K562 (cell line): ENCODE results near the gene UBXN11. TPM values are rescaled to one million over a fixed set of nuclear protein-coding genes. Genes with fewer than 3 reads are reported as not detected.

Source experiments
- BHLHE40 ChIP-seq: IDR thresholded peaks from 2 replicates; pipeline ENCODE4 v1.6.1; 2011; ENCODE audit warnings: low read length, improper control_type of control experiment
- CHD2 ChIP-seq: IDR thresholded peaks from 2 replicates; pipeline ENCODE4 v1.6.1; 2011; ENCODE audit warnings: low read depth, low read length
- CSDE1 ChIP-seq, 2 experiments: fragments of 450-650 bp; IDR thresholded peaks; 2 replicates each; pipeline ENCODE4 v1.6.1; 2016; ENCODE audit warnings: mild to moderate bottlenecking in 1 of 2
- ETS2 ChIP-seq: IDR thresholded peaks from 2 replicates; pipeline ENCODE4 v1.6.1; 2016; ENCODE audit warnings: borderline replicate concordance, missing genetic modification characterization, mild to moderate bottlenecking, moderate library complexity, missing compliant biosample characterization; ENCODE audit not compliant: poor library complexity, severe bottlenecking
- ETV6 ChIP-seq, 3 experiments: fragments of 150-350 bp in 1 of 3; sonication (generic) in 1 of 3; formaldehyde crosslinking in 1 of 3; IDR thresholded peaks; 2 replicates each; pipeline versions ENCODE4 v1.6.1 to v1.8.0; 2014 to 2022; ENCODE audit warnings: borderline replicate concordance in 2 of 3, low read depth in 2 of 3, antibody characterized with exemption in 1 of 3, low read length in 1 of 3, mild to moderate bottlenecking in 1 of 3, missing genetic modification reagents in 1 of 3
- JUND ChIP-seq, 2 experiments: IDR thresholded peaks; 2 replicates in 1 of 2; 3 replicates in 1 of 2; pipeline ENCODE4 v1.6.1; 2011; ENCODE audit warnings: borderline replicate concordance in 2 of 2, low read depth in 2 of 2, low read length in 2 of 2, improper control_type of control experiment in 1 of 2, missing biosample characterization in 1 of 2, missing genetic modification characterization in 1 of 2, missing genetic modification reagents in 1 of 2
- KAT8 ChIP-seq: fragments of 450-650 bp; IDR thresholded peaks from 2 replicates; pipeline ENCODE4 v1.6.1; 2016; ENCODE audit warnings: low read depth, mild to moderate bottlenecking
- MAFF ChIP-seq: IDR thresholded peaks from 2 replicates; pipeline ENCODE4 v1.6.1; 2012; ENCODE audit warnings: low read length, improper control_type of control experiment
- MAZ ChIP-seq, 2 experiments: fragments of 450-650 bp in 1 of 2; sonication (generic) in 1 of 2; formaldehyde crosslinking; IDR thresholded peaks in 1 of 2; conservative IDR thresholded peaks in 1 of 2; 2 replicates each; pipeline versions ENCODE4 v1.4.0 to v1.5.0; 2020; ENCODE audit warnings: mild to moderate bottlenecking in 1 of 2, missing genetic modification reagents in 1 of 2
- NELFE ChIP-seq: IDR thresholded peaks from 2 replicates; pipeline ENCODE4 v1.6.1; 2011; ENCODE audit warnings: mild to moderate bottlenecking; ENCODE audit not compliant: insufficient read depth, insufficient read length
- RB1 ChIP-seq: fragments of 450-650 bp; IDR thresholded peaks from 2 replicates; pipeline ENCODE4 v1.6.1; 2017; ENCODE audit warnings: low read depth, mild to moderate bottlenecking
- RBM17 ChIP-seq: fragments of 200-400 bp; formaldehyde crosslinking; IDR thresholded peaks from 2 replicates; pipeline ENCODE4 v1.6.1; 2017; ENCODE audit warnings: low read depth, mild to moderate bottlenecking, low read length, borderline replicate concordance
- SIRT6 ChIP-seq: IDR thresholded peaks from one replicate; pipeline ENCODE4 v1.6.1; 2012; ENCODE audit warnings: low read depth, mild to moderate bottlenecking, control low read depth, inconsistent platforms, low read length, moderate library complexity
- SNIP1 ChIP-seq: fragments of 450-650 bp; IDR thresholded peaks from 2 replicates; pipeline ENCODE4 v1.7.1; 2017; ENCODE audit warnings: low read depth, mild to moderate bottlenecking
- TAF1 ChIP-seq: IDR thresholded peaks from 2 replicates; pipeline ENCODE4 v1.6.1; 2011; ENCODE audit warnings: mild to moderate bottlenecking, low read length, moderate library complexity; ENCODE audit not compliant: insufficient read depth, control insufficient read depth, severe bottlenecking; ENCODE audit errors: extremely low read depth
- ZBTB7A ChIP-seq: IDR thresholded peaks from 2 replicates; pipeline ENCODE4 v1.6.1; 2011; ENCODE audit warnings: low read depth, mild to moderate bottlenecking, low read length, moderate library complexity, borderline replicate concordance; ENCODE audit not compliant: control insufficient read depth
- ZNF696 ChIP-seq: fragments of 250-450 bp; sonication (Bioruptor Pico); conservative IDR thresholded peaks from 2 replicates; pipeline ENCODE4 v1.4.0; 2020; ENCODE audit warnings: mild to moderate bottlenecking, moderate library complexity
- polyA plus RNA-seq, 8 experiments: library from polyadenylated mRNA; depleted of rRNA in 4 of 8; stranded (reverse) in 5 of 8; unstranded in 3 of 8; fragments of >200 nt; fragmentation: Nextera tagmentation in 2 of 8; fragmentation: Illumina TruSeq in 1 of 8; extraction: Ambion mirVana in 2 of 8; extraction: Trizol in 1 of 8; gene quantifications; 2 replicates each; pipeline versions ENCODE4 v1.2.1 to v1.2.3, GENCODE V29; 2011 to 2014; ENCODE audit warnings: inconsistent platforms in 1 of 8, missing spikeins in 1 of 8
- total RNA-seq, 7 experiments: library from RNA; depleted of rRNA in 6 of 7; stranded (reverse); fragments of >200 nt in 6 of 7; fragmentation: Illumina TruSeq in 2 of 7; extraction: Trizol in 2 of 7; gene quantifications; 2 replicates each; pipeline versions ENCODE4 v1.2.1 to v1.2.3, GENCODE V29; 2011 to 2021; ENCODE audit warnings: low replicate concordance in 1 of 7
- TF ChIP-seq, protein P1 (sequence below): fragments of 450-650 bp; IDR thresholded peaks from 2 replicates; pipeline ENCODE4 v1.7.0; 2016; ENCODE audit warnings: borderline replicate concordance
- TF ChIP-seq, protein P2 (sequence below): fragments of 250-450 bp; sonication (Bioruptor Pico); IDR thresholded peaks from 2 replicates; pipeline ENCODE4 v1.4.0; 2020; ENCODE audit warnings: mild to moderate bottlenecking, moderate library complexity
- TF ChIP-seq, protein P3 (sequence below): fragments of 250-450 bp; sonication (Bioruptor Pico); IDR thresholded peaks from 2 replicates; pipeline ENCODE4 v1.5.0; 2021
- TF ChIP-seq, protein P4 (sequence below): fragments of 450-650 bp; formaldehyde crosslinking; IDR thresholded peaks from 2 replicates; pipeline ENCODE4 v1.4.0; 2022; ENCODE audit warnings: mild to moderate bottlenecking, moderate library complexity

UBXN11 gene
- total and polyA plus RNA-seq, 9 of the 15 experiments (the other 6 are each of a cell fraction or from before 2014, with no cell fraction given) = 0.48 to 34.3 (median 11.3) TPM

DNA sequence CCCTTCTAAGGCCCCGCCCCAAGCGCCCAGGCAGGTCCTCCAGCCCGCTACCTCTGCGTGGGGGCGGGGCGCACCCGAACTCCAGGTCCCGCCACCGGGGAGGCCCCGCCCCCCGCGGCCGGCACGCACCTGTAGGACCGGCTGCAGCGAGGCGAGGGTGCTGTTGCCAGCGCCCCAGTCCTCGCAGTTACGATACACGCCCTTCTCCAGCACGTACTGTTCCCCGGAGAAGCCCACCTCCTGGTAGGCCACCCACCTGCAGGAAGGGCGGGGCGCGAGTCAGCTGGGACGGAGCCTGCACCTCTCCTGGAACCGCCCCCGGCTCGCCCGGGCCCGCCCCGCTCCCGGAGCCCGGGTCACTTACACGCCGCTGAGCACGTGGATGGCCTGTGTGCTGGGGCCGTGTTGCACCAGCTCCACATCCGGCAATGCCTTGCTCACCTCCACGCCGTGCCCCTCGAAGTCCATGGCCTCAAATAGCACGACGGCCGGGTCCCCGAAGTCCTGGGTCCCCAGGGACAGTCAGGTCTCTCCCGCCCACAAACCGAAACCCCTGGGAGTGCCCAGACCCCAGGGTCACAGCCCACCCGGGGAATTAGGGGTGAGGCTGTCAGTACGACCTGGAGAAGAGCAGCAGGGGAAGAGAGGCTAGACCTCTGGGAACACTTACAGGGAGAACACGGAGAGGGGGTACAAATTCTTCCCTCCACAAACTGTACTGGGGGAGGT, 30.2 kb upstream of the UBXN11 start (continued):
- TF ChIP-seq, protein P1, sequence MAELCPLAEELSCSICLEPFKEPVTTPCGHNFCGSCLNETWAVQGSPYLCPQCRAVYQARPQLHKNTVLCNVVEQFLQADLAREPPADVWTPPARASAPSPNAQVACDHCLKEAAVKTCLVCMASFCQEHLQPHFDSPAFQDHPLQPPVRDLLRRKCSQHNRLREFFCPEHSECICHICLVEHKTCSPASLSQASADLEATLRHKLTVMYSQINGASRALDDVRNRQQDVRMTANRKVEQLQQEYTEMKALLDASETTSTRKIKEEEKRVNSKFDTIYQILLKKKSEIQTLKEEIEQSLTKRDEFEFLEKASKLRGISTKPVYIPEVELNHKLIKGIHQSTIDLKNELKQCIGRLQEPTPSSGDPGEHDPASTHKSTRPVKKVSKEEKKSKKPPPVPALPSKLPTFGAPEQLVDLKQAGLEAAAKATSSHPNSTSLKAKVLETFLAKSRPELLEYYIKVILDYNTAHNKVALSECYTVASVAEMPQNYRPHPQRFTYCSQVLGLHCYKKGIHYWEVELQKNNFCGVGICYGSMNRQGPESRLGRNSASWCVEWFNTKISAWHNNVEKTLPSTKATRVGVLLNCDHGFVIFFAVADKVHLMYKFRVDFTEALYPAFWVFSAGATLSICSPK = no peak
- 0 out of 4 replicates have a peak, but pooled peaks of 1 of the 2 experiments have one; percentile 6 for TF ChIP-seq ETV6 (IDR thresholded peaks at IDR 0.05; ENCODE audit: borderline replicate concordance in 1 of 2, low read depth in 2 of 2, low read length in 1 of 2)
- TF ChIP-seq ETV6 (CRISPR knock-in tag; IDR thresholded peaks at IDR 0.05; ENCODE audit: borderline replicate concordance) = peak; percentile 80; the same call in 1 of the 2 replicates
- TF ChIP-seq CHD2 = no peak; the same call in 1 of the 2 replicates
- no peak for TF ChIP-seq KAT8
- TF ChIP-seq BHLHE40 = peak; percentile 90
- peak; percentile 96 for TF ChIP-seq RB1
- TF ChIP-seq ZBTB7A = peak; percentile 45; the same call in 1 of the 2 replicates
- 0 out of 2 replicates have a peak, but pooled peaks have one; percentile 19 for TF ChIP-seq JUND (IDR thresholded peaks at IDR 0.05; ENCODE audit: borderline replicate concordance, low read depth, low read length)
- TF ChIP-seq JUND (tag; IDR thresholded peaks at IDR 0.05; ENCODE audit: borderline replicate concordance, low read depth, low read length) = peak; percentile 65; the same call in 1 of the 3 replicates
- TF ChIP-seq RBM17 = no peak
- TF ChIP-seq, protein P2, sequence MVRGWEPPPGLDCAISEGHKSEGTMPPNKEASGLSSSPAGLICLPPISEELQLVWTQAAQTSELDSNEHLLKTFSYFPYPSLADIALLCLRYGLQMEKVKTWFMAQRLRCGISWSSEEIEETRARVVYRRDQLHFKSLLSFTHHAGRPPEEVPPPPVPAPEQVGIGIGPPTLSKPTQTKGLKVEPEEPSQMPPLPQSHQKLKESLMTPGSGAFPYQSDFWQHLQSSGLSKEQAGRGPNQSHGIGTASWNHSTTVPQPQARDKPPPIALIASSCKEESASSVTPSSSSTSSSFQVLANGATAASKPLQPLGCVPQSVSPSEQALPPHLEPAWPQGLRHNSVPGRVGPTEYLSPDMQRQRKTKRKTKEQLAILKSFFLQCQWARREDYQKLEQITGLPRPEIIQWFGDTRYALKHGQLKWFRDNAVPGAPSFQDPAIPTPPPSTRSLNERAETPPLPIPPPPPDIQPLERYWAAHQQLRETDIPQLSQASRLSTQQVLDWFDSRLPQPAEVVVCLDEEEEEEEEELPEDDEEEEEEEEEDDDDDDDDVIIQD (CRISPR knock-in tag) = peak; percentile 95; the same call in 1 of the 2 replicates
- TF ChIP-seq MAZ (CRISPR knock-in tag; conservative IDR thresholded peaks at IDR 0.05 in 1 of 2, IDR thresholded peaks at IDR 0.05 in 1 of 2) = peak; percentile 89 to 98
- peak; percentile 97 for TF ChIP-seq ETS2
- TF ChIP-seq CSDE1 (IDR thresholded peaks at IDR 0.05) = no peak
- no peak for TF ChIP-seq SNIP1
- TF ChIP-seq, protein P3, sequence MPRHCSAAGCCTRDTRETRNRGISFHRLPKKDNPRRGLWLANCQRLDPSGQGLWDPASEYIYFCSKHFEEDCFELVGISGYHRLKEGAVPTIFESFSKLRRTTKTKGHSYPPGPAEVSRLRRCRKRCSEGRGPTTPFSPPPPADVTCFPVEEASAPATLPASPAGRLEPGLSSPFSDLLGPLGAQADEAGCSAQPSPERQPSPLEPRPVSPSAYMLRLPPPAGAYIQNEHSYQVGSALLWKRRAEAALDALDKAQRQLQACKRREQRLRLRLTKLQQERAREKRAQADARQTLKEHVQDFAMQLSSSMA (CRISPR knock-in tag) = peak; percentile 82; the same call in 1 of the 2 replicates
- no peak for TF ChIP-seq MAFF
- no peak for TF ChIP-seq SIRT6
- TF ChIP-seq ZNF696 (CRISPR knock-in tag) = peak; percentile 58; the same call in 1 of the 2 replicates
- TF ChIP-seq, protein P4, sequence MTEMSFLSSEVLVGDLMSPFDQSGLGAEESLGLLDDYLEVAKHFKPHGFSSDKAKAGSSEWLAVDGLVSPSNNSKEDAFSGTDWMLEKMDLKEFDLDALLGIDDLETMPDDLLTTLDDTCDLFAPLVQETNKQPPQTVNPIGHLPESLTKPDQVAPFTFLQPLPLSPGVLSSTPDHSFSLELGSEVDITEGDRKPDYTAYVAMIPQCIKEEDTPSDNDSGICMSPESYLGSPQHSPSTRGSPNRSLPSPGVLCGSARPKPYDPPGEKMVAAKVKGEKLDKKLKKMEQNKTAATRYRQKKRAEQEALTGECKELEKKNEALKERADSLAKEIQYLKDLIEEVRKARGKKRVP = peak; percentile 98
- peak; percentile 41 for TF ChIP-seq TAF1
- no peak for TF ChIP-seq NELFE
